IPS-18a (cell line): ENCODE measurements around the gene IL27RA.
"Not testable (repeated sequence)": the region's sequence is repeated elsewhere in the genome, so short reads cannot be mapped to it uniquely, and the experiment has no call there.

Experiments used
- H3K27ac ChIP-seq: one replicate; pipeline ENCODE4 v1.5.1; 2013; ENCODE audit warnings: low read length
- H3K27me3 ChIP-seq: one replicate; pipeline ENCODE4 v1.6.1; 2013; ENCODE audit warnings: mild to moderate bottlenecking, low read length; ENCODE audit not compliant: control insufficient read depth, insufficient read depth
- H3K36me3 ChIP-seq: one replicate; pipeline ENCODE4 v1.6.1; 2013; ENCODE audit warnings: low read depth, low read length; ENCODE audit not compliant: control insufficient read depth
- H3K4me1 ChIP-seq: one replicate; pipeline ENCODE4 v1.6.1; 2013; ENCODE audit warnings: low read depth, low read length; ENCODE audit not compliant: control insufficient read depth
- H3K4me3 ChIP-seq: one replicate; pipeline ENCODE4 v1.5.1; 2013; ENCODE audit warnings: low read length
- H3K9ac ChIP-seq: one replicate; pipeline ENCODE4 v1.6.1; 2013; ENCODE audit warnings: mild to moderate bottlenecking, low read length, moderate library complexity
- H3K9me3 ChIP-seq: one replicate; pipeline ENCODE4 v1.6.1; 2013; ENCODE audit warnings: low read depth, low read length; ENCODE audit not compliant: control insufficient read depth

IL27RA gene

DNA sequence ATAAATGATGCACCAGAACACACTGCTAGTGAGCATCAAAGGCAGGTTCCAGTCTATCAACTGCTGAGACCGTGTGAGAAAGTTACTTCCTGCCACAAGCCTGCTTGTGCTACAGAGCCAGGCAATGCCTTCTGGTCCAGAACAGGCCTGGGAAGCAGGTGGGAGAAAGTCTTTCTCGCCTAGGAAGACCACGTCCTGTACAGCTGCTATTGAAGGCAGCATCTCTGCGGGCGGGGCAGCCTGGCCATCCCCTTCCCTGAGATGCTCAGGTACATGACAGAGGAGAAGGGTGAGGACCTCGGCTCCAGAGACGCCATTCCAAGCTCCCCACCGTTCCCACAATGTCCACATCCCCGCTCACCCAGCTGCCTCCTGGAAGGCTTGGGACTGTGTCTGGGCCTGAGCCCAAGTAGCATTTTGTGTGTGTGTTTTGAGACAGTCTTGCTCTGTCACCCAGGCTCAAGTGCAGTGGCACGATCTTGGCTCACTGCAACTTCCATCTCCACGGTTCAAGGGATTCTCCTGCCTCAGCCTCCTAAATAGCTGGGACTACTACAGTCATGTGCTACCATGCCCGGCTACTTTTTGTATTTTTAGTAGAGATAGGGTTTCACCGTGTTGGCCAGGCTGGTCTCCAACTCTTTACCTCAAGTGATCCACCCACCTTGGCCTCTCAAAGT, 28.9 kb upstream of the IL27RA start:
- peaks cover 5% of the 10 kb centered on the region for H3K9me3 ChIP-seq
- no peak overlapping the region for H3K27ac ChIP-seq
- H3K27me3 ChIP-seq: no peaks in the 10 kb centered on the region
- no peaks in the 10 kb centered on the region for H3K4me1 ChIP-seq
- no peak overlapping the region for H3K9ac ChIP-seq
- no peak overlapping the region for H3K4me3 ChIP-seq
- no peaks in the 10 kb centered on the region for H3K36me3 ChIP-seq

DNA sequence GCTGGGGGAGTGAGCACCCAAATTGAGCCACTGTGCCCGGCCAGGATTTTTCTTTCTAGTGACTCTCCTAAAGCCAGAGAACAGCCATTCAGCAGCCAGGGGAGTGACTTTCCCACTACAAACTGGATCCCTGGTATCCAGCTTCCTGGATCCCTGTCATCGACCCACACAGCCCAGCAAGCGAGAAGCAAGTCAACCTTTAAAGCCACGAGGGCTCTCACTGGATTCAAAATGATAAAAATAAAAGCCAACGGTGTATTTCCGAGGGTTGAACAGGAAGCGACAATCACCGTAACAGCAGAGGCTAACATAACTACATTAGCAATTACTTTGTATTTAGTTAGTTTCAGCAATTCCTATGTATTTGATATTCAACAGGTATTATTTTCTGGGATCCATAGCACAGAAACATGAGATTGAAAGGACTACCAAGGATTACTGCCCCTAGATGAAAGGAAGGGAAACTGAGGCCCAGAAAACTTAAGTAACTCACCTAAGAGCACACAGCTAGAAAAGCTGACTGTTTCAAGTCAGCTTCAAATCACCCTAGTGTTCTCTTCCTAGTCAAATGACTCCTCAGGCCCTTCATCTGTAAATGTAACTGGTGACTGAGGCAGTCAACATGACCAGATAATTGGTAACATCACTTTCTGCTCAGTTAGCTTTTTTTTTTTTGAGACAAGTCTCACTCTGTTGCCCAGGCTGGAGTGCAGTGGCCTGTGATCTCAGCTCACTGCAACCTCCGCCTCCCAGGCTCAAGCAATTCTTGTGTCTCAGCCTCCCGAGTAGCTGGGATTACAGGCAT, 28.1 kb upstream of the IL27RA start:
- Histone ChIP-seq H3K36me3 (no peaks in the 10 kb centered on the region), H3K27ac (no peak overlapping the region), H3K9ac (no peak overlapping the region), H3K27me3 (no peaks in the 10 kb centered on the region), H3K9me3 (peaks cover 5% of the 10 kb centered on the region), H3K4me1 (no peaks in the 10 kb centered on the region), H3K4me3 (no peak overlapping the region)

DNA sequence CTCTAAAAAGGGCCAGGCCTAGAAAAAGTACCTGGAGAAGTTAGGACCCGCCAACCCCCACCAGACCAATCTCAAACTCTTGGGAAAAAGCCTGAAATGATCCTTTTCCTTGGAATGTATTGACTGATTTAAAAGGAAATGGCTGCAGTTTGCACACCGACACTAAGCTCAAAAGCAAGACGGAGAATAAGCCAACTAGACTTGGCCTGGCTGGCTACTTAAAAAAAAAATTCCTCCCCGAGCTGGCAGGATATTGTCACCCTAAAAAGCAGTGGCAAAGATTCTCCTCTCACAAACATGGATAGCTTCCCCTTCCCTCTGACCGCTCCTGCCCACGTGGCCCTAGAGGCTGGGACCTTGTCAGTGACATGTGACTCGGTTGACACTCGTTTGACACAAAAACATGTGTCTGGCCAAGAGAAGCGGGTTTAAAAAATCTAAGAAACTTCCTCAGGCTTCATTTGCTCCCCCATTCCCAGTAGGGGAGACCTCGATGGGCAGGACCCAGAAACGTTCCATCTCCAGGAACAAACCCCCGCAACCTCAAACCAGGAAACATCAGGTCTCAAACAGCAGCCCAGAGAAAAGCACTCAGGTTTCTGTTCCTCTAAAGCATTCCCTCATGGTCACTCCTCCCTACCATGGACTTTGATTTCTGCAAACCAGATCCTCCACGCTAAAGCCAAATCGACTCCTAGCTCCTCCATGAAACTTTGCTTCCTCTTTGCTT, 26.8 kb upstream of the IL27RA start:
- no peaks in the 10 kb centered on the region for H3K9me3 ChIP-seq
- H3K36me3 ChIP-seq: no peaks in the 10 kb centered on the region
- H3K4me3 ChIP-seq: peak overlapping the region; percentile 66
- no peaks in the 10 kb centered on the region for H3K4me1 ChIP-seq
- no peaks in the 10 kb centered on the region for H3K27me3 ChIP-seq
- no peak overlapping the region for H3K27ac ChIP-seq
- no peak overlapping the region for H3K9ac ChIP-seq

- Histone ChIP-seq H3K4me3 (peak overlapping the region; percentile 66), H3K36me3 (no peaks in the 10 kb centered on the region), H3K9me3 (no peaks in the 10 kb centered on the region), H3K9ac (peak overlapping the region; percentile 90), H3K27me3 (no peaks in the 10 kb centered on the region), H3K4me1 (no peaks in the 10 kb centered on the region), H3K27ac (peak overlapping the region; percentile 83)
Measured at GRCh38 chr19:14005349-14006084, 26.0 kb upstream of the IL27RA start.

DNA sequence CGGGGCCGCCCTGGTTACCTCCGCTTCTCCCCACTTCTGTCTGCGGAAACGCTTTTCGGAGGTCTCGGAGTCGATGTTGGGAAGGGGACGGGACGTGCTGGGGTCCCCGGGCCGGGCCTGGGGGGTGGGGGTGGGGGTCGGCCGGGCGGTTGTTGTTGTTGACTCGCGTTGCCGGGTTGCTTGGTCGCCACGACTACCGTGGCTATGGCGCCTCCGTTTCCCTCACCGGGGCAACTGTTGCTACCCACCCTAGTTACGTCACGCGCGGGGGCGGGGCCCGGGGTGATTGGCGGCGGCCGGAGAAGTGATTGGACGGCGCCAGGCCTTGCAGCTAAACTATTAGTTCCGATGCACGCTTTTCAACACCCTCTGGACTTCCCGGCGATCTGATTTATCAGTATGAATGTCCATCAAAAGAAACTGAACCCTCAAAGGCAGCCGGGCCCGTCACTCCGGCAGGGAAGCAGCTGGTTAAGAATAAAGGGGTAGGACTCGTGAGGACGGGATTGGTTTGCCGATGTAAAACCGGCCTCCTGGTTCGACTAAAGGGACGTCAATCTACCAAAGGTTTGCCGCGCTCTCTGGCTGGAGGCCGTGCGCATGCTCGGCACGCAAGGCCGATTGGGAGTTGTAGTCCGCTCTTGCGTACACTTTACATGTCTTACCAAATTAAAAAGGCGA, 25.3 kb upstream of the IL27RA start, which contains the start of gene RFX1:
RFX1 (minus strand) TSS at position 236 of the 681 bp plus-strand sequence. CDS start 12,477 bp downstream, outside the sequence.
- Histone ChIP-seq H3K27ac (peak within 1 kb of the TSS; percentile 95), H3K9me3 (no peaks in the 10 kb centered on the region), H3K4me3 (peak within 1 kb of the TSS; percentile 66), H3K4me1 (no peaks in the 10 kb centered on the region), H3K9ac (peak within 1 kb of the TSS; percentile 90), H3K27me3 (no peaks in the 10 kb centered on the region), H3K36me3 (no peaks in the 10 kb centered on the region)

GRCh38 chr19:14006766-14007562, 24.6 kb upstream of the IL27RA start:
- H3K4me1 ChIP-seq: no peaks in the 10 kb centered on the region
- peak overlapping the region; percentile 95 for H3K27ac ChIP-seq

GRCh38 chr19:14012378-14012915, 19.1 kb upstream of the IL27RA start:
- no peak overlapping the region for H3K4me3 ChIP-seq
- no peaks in the 10 kb centered on the region for H3K9me3 ChIP-seq
- H3K27me3 ChIP-seq: no peaks in the 10 kb centered on the region
- no peaks in the 10 kb centered on the region for H3K36me3 ChIP-seq
- no peak overlapping the region for H3K9ac ChIP-seq
- H3K4me1 ChIP-seq: no peaks in the 10 kb centered on the region
- H3K27ac ChIP-seq: no peak overlapping the region

More at GRCh38 chr19:14006766-14007562, 24.6 kb upstream of the IL27RA start:
- H3K9ac ChIP-seq: peak overlapping the region; percentile 90
- H3K4me3 ChIP-seq: peak overlapping the region; percentile 66
- no peaks in the 10 kb centered on the region for H3K9me3 ChIP-seq
- no peaks in the 10 kb centered on the region for H3K27me3 ChIP-seq
- no peaks in the 10 kb centered on the region for H3K36me3 ChIP-seq

- no peak overlapping the region for H3K9ac ChIP-seq
- no peaks in the 10 kb centered on the region for H3K36me3 ChIP-seq
- H3K9me3 ChIP-seq: no peaks in the 10 kb centered on the region
- no peaks in the 10 kb centered on the region for H3K27me3 ChIP-seq
- H3K4me1 ChIP-seq: no peaks in the 10 kb centered on the region
- H3K27ac ChIP-seq: no peak overlapping the region
- H3K4me3 ChIP-seq: no peak overlapping the region
Measured at GRCh38 chr19:14015524-14016035, 16.0 kb upstream of the IL27RA start.

DNA sequence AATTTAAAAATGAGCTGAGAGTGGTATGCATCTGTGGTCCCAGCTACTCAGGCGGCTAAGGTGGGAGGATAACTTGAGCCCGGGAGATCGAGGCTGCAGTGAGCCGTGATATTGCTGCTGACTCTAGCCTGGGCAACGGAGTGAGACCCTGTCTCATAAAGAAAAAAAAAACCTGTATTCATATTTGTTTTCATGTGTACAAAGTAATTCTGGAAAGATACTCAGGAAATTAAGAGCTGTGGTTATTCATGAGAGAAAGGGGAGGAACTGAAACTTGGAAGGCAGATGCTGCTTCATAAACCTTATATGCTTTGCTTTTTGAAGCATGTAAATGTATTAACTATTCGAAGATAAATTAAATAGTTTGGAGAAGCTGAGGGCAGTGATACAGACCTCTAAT, 12.5 kb upstream of the IL27RA start:
- H3K4me3 ChIP-seq: no peak overlapping the region
- H3K27ac ChIP-seq: no peak overlapping the region
- peaks cover 5% of the 10 kb centered on the region for H3K4me1 ChIP-seq
- H3K36me3 ChIP-seq: no peaks in the 10 kb centered on the region
- no peaks in the 10 kb centered on the region for H3K9me3 ChIP-seq
- H3K27me3 ChIP-seq: no peaks in the 10 kb centered on the region
- H3K9ac ChIP-seq: no peak overlapping the region

DNA sequence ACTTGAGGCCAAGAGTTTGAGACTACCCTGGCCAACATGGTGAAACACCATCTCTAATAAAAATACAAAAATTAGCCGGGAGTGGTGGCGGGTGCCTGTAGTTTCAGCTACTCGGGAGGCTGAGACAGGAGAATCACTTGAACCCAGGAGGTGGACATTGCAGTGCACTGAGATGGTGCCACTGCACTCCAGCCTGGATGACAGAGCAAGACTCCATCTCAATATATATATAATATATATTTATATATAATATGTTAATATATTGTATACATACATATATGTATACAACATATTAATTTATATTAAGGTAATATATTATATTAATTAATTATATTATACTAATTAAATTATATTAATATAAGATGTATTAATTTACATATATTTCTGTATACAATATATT, 11.8 kb upstream of the IL27RA start:
- H3K4me3 ChIP-seq, H3K9me3 ChIP-seq, H3K9ac ChIP-seq, H3K27me3 ChIP-seq, H3K27ac ChIP-seq, H3K4me1 ChIP-seq, H3K36me3 ChIP-seq: not testable (repeated sequence)
